Peyer's patch (tissue), 4 donors: ENCODE data around the gene ARL8B. TPM values are rescaled to one million over a fixed set of nuclear protein-coding genes. Genes with fewer than 3 reads are reported as not detected.

Source experiments
- DNase-seq, 3 donors: peaks; one replicate each; pipeline ENCODE4 v3.0.0-alpha.2; 2017 to 2019
- H3K27ac ChIP-seq, 4 donors: fragments of 200-600 bp; sonication (generic); one replicate each; pipeline ENCODE4 v1.5.1; 2016 to 2019
- H3K27me3 ChIP-seq, 2 donors: fragments of 200-600 bp; sonication (generic); one replicate each; pipeline ENCODE4 v1.5.1; 2019
- H3K36me3 ChIP-seq, 3 donors: fragments of 200-600 bp; sonication (generic); one replicate each; pipeline ENCODE4 v1.5.1; 2016 to 2019
- H3K4me1 ChIP-seq, 4 donors: fragments of 200-600 bp; sonication (generic); one replicate each; pipeline ENCODE4 v1.5.1; 2016 to 2019
- H3K4me3 ChIP-seq, 4 donors: fragments of 200-600 bp; sonication (generic); 1 replicate in 3 of 4; 2 replicates in 1 of 4; pipeline ENCODE4 v1.5.1; 2016 to 2019; ENCODE audit warnings: mild to moderate bottlenecking in 1 of 4
- H3K9me3 ChIP-seq, 4 donors: fragments of 200-600 bp; sonication (generic); one replicate each; pipeline ENCODE4 v1.5.1; 2016 to 2019; ENCODE audit warnings: mild to moderate bottlenecking in 1 of 4
- CTCF ChIP-seq, 6 experiments: fragments of 450-650 bp in 4 of 6; fragments of 200-600 bp in 2 of 6; sonication (generic) in 1 of 6; IDR thresholded peaks; one replicate each; pipeline ENCODE4 v1.5.1; 2017 to 2019; ENCODE audit warnings: antibody characterized with exemption in 6 of 6, mild to moderate bottlenecking in 3 of 6, moderate library complexity in 1 of 6
- POLR2A ChIP-seq, 2 donors: fragments of 450-650 bp; IDR thresholded peaks; one replicate each; pipeline ENCODE4 v1.5.1; 2017; ENCODE audit warnings: antibody characterized with exemption in 2 of 2, mild to moderate bottlenecking in 2 of 2, moderate library complexity in 2 of 2
- total RNA-seq, 4 donors: library from RNA; depleted of rRNA; stranded (reverse); fragments of >200 nt; gene quantifications; one replicate each; pipeline ENCODE4 v1.1.0, GENCODE V29; 2016

The ARL8B gene
- total RNA-seq, 4 donors from 2014 or later: 32.6 to 47.0 (median 36.8) TPM

DNA sequence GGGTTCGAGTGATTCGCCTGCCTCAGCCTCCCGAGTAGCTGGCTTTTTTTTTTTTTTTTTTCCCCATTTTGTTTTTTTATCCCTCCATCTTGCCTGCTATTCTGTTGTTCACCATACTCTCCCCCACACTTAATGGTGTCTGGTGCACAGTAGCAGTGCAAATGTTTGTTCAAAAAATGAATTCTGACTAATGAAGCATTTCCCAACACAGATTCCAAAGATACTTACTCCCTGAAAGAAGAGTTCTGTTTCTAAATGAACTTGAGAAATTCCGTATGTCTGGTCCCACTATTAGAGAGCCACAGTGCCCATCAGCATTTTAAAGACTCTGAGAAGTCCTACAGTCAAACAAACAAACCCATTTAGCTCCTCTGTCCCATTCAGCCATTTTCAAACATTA lies 74.9 kb downstream of the ARL8B start:
- peak overlapping the region; percentile 39 to 100 (median 65) for H3K27ac ChIP-seq
- no peaks in the 10 kb centered on the region for H3K27me3 ChIP-seq
- H3K4me1 ChIP-seq: peaks cover 0 to 45% (median 24%) of the 10 kb centered on the region in 4 donors
- no peak for TF ChIP-seq POLR2A (IDR thresholded peaks at IDR 0.05)
- H3K36me3 ChIP-seq: peaks cover 0 to 32% (median 0%) of the 10 kb centered on the region in 3 donors
- H3K4me3 ChIP-seq: no peak overlapping the region
- DNase-seq: no peak
- no peaks in the 10 kb centered on the region for H3K9me3 ChIP-seq

DNA sequence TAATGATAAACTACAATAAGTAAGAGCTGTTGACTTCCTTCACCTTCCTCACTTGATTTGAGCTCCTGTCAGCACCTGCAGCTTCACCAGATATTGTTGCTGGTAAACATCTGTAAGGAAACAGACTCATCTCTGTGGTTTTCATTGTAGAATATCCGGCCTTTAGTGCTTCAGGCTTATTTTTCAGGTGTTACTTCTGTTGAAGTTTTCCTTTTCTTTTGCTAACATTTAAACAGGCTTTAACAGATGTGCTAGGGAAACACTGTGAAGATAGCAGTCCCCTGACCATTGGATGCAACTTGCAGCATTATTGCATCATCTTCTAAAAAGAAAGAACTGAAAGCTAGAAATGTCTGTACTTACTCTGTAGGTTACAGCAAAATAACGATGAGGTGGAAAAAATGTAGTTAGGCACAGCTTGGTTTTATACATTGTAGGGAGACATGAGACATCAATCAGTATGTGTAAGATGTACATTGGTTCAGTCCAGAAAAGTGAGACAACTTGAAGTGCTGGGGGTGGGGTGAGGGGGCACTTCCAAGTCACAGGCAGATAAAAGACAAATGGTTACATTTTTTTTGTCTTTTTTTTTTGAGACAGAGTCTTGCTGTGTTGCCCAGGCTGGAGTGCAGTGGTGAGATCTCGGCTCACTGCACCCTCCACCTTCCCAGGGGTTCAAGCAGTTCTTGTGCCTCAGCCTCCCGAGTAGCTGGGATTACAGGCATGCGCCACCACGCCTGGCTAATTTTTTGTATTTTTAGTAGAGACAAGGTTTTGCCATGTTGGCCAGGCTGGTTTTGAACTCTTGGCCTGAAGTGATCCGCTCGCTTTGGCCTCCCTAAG lies 75.6 kb downstream of the ARL8B start:
- no peaks in the 10 kb centered on the region for H3K27me3 ChIP-seq
- no peaks in the 10 kb centered on the region for H3K9me3 ChIP-seq
- H3K4me1 ChIP-seq: peaks cover 0 to 40% (median 23%) of the 10 kb centered on the region in 4 donors
- H3K36me3 ChIP-seq: peaks cover 0 to 38% (median 0%) of the 10 kb centered on the region in 3 donors
- DNase-seq: peak in 2 of 3 donors; percentile 46 to 66
- H3K27ac ChIP-seq: peak overlapping the region; percentile 39 to 100 (median 65)
- no peak for TF ChIP-seq POLR2A (IDR thresholded peaks at IDR 0.05)
- no peak for TF ChIP-seq CTCF (IDR thresholded peaks at IDR 0.05)
- no peak overlapping the region for H3K4me3 ChIP-seq

DNA sequence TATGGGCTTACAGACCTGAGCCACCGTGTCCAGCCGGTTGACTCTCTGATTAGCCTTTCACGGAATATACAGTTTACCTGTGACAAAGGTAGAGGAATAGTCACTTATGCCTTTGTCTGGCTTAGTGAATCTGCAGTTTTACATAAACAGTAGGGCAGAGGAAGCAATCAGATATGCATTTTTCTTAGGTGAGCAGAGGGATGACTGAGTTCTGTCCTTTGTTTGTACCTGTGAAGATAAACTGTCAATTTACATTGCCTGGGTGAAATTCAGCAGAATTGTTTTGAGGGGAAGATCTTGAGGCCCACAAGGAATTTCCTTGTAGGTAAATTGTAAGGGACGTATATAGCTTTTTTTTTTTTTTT lies 76.2 kb downstream of the ARL8B start:
- Histone ChIP-seq H3K27ac (peak overlapping the region; percentile 39 to 100 (median 65)), H3K36me3 (peaks cover 0 to 44% (median 0%) of the 10 kb centered on the region in 3 donors), H3K4me1 (peaks cover 0 to 40% (median 23%) of the 10 kb centered on the region in 4 donors)

GRCh38 chr3:5198986-5199731 lies 77.1 kb downstream of the ARL8B start:
- no peak for TF ChIP-seq POLR2A (IDR thresholded peaks at IDR 0.05)
- TF ChIP-seq CTCF (IDR thresholded peaks at IDR 0.05): no peak
- peak overlapping the region in 2 of 4 donors; percentile 55 to 100 for H3K27ac ChIP-seq

More for the DNA sequence above, 76.2 kb downstream of the ARL8B start:
- Histone ChIP-seq H3K27me3 (no peaks in the 10 kb centered on the region), H3K9me3 (no peaks in the 10 kb centered on the region), H3K4me3 (no peak overlapping the region)
- no peak for TF ChIP-seq POLR2A (IDR thresholded peaks at IDR 0.05)
- no peak for TF ChIP-seq CTCF (IDR thresholded peaks at IDR 0.05)
- no peak for DNase-seq

DNA sequence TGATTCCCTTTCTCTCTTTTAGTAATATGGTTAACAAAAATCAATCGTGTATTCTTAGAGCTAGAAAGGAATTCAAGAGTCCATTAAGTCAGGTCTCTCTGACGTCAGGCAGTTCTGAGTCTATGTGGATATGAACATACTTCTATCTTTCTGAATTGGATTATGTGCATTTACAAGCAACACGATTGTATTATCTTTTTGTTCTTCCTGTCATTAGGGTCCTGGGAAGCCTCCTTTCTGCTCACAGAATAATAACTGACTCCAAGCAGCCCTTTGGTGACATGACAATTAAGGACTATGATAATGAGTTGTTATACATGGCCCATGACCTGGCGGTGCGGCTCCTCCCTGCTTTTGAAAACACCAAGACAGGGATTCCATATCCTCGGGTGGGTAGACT lies 79.4 kb downstream of the ARL8B start:
- no peaks in the 10 kb centered on the region for H3K9me3 ChIP-seq
- H3K4me3 ChIP-seq: no peak overlapping the region
- no peaks in the 10 kb centered on the region for H3K27me3 ChIP-seq
- TF ChIP-seq POLR2A (IDR thresholded peaks at IDR 0.05) (no peak), CTCF (IDR thresholded peaks at IDR 0.05) (no peak)
- peaks cover 0 to 19% (median 5%) of the 10 kb centered on the region in 4 donors for H3K4me1 ChIP-seq
- peaks cover 0 to 73% (median 2%) of the 10 kb centered on the region in 3 donors for H3K36me3 ChIP-seq
- no peak for DNase-seq
- H3K27ac ChIP-seq: no peak overlapping the region

More at GRCh38 chr3:5198986-5199731, 77.1 kb downstream of the ARL8B start:
- Histone ChIP-seq H3K9me3 (no peaks in the 10 kb centered on the region), H3K4me1 (peaks cover 0 to 40% (median 21%) of the 10 kb centered on the region in 4 donors), H3K27me3 (no peaks in the 10 kb centered on the region), H3K36me3 (peaks cover 0 to 50% (median 0%) of the 10 kb centered on the region in 3 donors), H3K4me3 (no peak overlapping the region)
- DNase-seq: peak in 2 of 3 donors; percentile 48 to 59
